Tibial artery (tissue), 4 donors: ENCODE data around the gene GPR135.

Source experiments
- DNase-seq, 2 donors: peaks; one replicate each; pipeline ENCODE4 v3.0.0-alpha.2; 2019
- H3K27ac ChIP-seq, 2 donors: fragments of 200-600 bp; sonication (generic) in 1 of 2; 1 replicate in 1 of 2; 2 replicates in 1 of 2; pipeline ENCODE4 v1.5.1; 2018 to 2019; ENCODE audit warnings: mild to moderate bottlenecking in 1 of 2
- H3K27me3 ChIP-seq, 2 donors: fragments of 200-600 bp; sonication (generic) in 1 of 2; one replicate each; pipeline versions ENCODE4 v1.5.1 to v1.6.0; 2016 to 2019
- H3K36me3 ChIP-seq, 3 donors: fragments of 200-600 bp; sonication (generic) in 2 of 3; one replicate each; pipeline ENCODE4 v1.5.1; 2016 to 2019; ENCODE audit warnings: mild to moderate bottlenecking in 2 of 3
- H3K4me1 ChIP-seq, 4 donors: fragments of 200-600 bp; sonication (generic) in 2 of 4; 1 replicate in 3 of 4; 2 replicates in 1 of 4; pipeline ENCODE4 v1.5.1; 2016 to 2019
- H3K4me3 ChIP-seq, 2 donors: fragments of 200-600 bp; sonication (generic) in 1 of 2; 1 replicate in 1 of 2; 2 replicates in 1 of 2; pipeline ENCODE4 v1.5.1; 2018 to 2019; ENCODE audit warnings: mild to moderate bottlenecking in 2 of 2
- H3K9me3 ChIP-seq, 3 donors: fragments of 200-600 bp; sonication (generic) in 1 of 3; one replicate each; pipeline ENCODE4 v1.5.1; 2016 to 2019
- intact Hi-C: fragments of 100-400 bp; cut with DNase I; formaldehyde crosslinking; loops from one replicate; pipeline ENCODE4 v1.15.0; 2023; ENCODE audit warnings: low total_unique reads
- TF ChIP-seq, protein P1 (sequence below), 2 experiments: fragments of 200-600 bp in 1 of 2; fragments of 450-650 bp in 1 of 2; IDR thresholded peaks; one replicate each; pipeline ENCODE4 v1.5.1; 2017 to 2019; ENCODE audit warnings: antibody characterized with exemption in 2 of 2, mild to moderate bottlenecking in 1 of 2, moderate library complexity in 1 of 2

The GPR135 gene

GRCh38 chr14:59507752-59508103 is 42.5 kb upstream of the GPR135 start:
- no peak for DNase-seq
- intact Hi-C loops, result loop anchor here (10.0 kb wide), 1 partner anchor 397 kb away; no protein-coding TSS in a partner anchor
- Histone ChIP-seq H3K4me3 (no peak overlapping the region), H3K27ac (no peak overlapping the region), H3K9me3 (no peaks in the 10 kb centered on the region), H3K36me3 (peaks cover 0 to 14% (median 6%) of the 10 kb centered on the region in 3 donors), H3K4me1 (no peaks in the 10 kb centered on the region), H3K27me3 (no peaks in the 10 kb centered on the region)
- TF ChIP-seq, protein P1, sequence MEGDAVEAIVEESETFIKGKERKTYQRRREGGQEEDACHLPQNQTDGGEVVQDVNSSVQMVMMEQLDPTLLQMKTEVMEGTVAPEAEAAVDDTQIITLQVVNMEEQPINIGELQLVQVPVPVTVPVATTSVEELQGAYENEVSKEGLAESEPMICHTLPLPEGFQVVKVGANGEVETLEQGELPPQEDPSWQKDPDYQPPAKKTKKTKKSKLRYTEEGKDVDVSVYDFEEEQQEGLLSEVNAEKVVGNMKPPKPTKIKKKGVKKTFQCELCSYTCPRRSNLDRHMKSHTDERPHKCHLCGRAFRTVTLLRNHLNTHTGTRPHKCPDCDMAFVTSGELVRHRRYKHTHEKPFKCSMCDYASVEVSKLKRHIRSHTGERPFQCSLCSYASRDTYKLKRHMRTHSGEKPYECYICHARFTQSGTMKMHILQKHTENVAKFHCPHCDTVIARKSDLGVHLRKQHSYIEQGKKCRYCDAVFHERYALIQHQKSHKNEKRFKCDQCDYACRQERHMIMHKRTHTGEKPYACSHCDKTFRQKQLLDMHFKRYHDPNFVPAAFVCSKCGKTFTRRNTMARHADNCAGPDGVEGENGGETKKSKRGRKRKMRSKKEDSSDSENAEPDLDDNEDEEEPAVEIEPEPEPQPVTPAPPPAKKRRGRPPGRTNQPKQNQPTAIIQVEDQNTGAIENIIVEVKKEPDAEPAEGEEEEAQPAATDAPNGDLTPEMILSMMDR (IDR thresholded peaks at IDR 0.05), result no peak

- Histone ChIP-seq H3K4me1 (no peaks in the 10 kb centered on the region), H3K4me3 (no peak overlapping the region), H3K9me3 (no peaks in the 10 kb centered on the region), H3K27me3 (no peaks in the 10 kb centered on the region), H3K27ac (no peak overlapping the region), H3K36me3 (peaks cover 0 to 14% (median 6%) of the 10 kb centered on the region in 3 donors)
- intact Hi-C loops, result loop anchor here (10.0 kb wide), 1 partner anchor 398 kb away; no protein-coding TSS in a partner anchor
- TF ChIP-seq, protein P1 (IDR thresholded peaks at IDR 0.05), result peak; percentile 78 to 89
- DNase-seq, result peak; percentile 42 to 76
These were observed 42.0 kb upstream of the GPR135 start for GRCh38 chr14:59507063-59507751.

GRCh38 chr14:59503256-59503655 is 38.1 kb upstream of the GPR135 start:
- no peaks in the 10 kb centered on the region for H3K27me3 ChIP-seq
- TF ChIP-seq, protein P1 (IDR thresholded peaks at IDR 0.05), result no peak
- H3K27ac ChIP-seq, result no peak overlapping the region
- no peak overlapping the region for H3K4me3 ChIP-seq
- H3K4me1 ChIP-seq, result peaks cover 0 to 13% (median 0%) of the 10 kb centered on the region in 4 donors
- peaks cover 0 to 16% (median 14%) of the 10 kb centered on the region in 3 donors for H3K36me3 ChIP-seq
- intact Hi-C loops, result loop anchor here (10.0 kb wide), 1 partner anchor 402 kb away; no protein-coding TSS in a partner anchor
- DNase-seq, result no peak
- no peaks in the 10 kb centered on the region for H3K9me3 ChIP-seq

DNA sequence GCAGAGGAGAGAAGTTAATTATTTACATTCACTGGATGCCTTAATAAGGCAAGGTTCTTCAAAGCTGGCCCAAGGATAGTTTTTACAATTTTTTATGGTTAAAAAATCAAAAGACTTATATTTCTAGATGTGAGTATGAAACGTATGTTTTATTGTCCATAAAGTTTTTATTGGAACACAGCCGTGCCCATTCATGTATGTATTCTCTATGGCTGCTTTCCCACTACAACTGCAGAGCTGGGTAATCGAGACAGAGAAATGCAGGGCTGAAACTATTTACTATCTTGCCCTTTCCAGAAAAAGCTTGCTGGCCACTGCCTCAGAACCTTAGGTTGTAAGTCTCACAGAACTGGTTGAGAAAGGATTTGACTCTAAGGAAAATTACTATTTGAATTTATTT is 35.6 kb upstream of the GPR135 start:
- Histone ChIP-seq H3K36me3 (peaks cover 8 to 32% (median 26%) of the 10 kb centered on the region in 3 donors), H3K9me3 (no peaks in the 10 kb centered on the region)

DNA sequence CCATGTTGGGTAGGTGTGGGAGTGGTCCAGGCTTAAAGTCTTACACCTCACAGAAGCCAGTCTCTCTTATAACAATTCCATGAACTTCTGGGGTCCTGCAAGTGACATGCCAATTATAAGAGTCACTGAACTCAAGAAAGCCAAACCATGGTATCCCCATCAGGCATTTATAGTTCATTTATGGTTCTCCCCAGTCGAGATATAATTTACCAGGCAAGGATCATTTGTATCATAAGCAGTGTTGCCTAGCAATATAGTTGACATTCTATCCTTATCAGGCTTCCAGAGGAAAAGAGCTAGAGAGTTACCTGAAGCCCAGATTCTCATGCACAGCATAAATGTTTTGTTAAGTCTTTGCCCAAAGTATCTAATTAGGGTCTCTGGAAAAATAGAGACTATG is 27.2 kb upstream of the GPR135 start:
- Histone ChIP-seq H3K9me3 (no peaks in the 10 kb centered on the region), H3K27ac (no peak overlapping the region), H3K4me1 (peaks cover 0 to 13% (median 1%) of the 10 kb centered on the region in 4 donors), H3K4me3 (no peak overlapping the region), H3K36me3 (peaks cover 39 to 89% (median 40%) of the 10 kb centered on the region in 3 donors), H3K27me3 (no peaks in the 10 kb centered on the region)
- TF ChIP-seq, protein P1 (IDR thresholded peaks at IDR 0.05), result no peak
- intact Hi-C loops, result no loop called here
- DNase-seq, result no peak

More for the DNA sequence above, 35.6 kb upstream of the GPR135 start:
- intact Hi-C loops, result loop anchor here (10.0 kb wide), 1 partner anchor 404 kb away; no protein-coding TSS in a partner anchor
- TF ChIP-seq, protein P1 (IDR thresholded peaks at IDR 0.05), result no peak
- Histone ChIP-seq H3K4me3 (no peak overlapping the region), H3K4me1 (peaks cover 0 to 13% (median 0%) of the 10 kb centered on the region in 4 donors), H3K27me3 (no peaks in the 10 kb centered on the region), H3K27ac (no peak overlapping the region)
- no peak for DNase-seq
